Hematopoietic multipotent progenitor cell treated with erythropoietin and hydrocortisone succinate and interleukin-3 and kit ligand, for 4 days (in vitro differentiated cells): ENCODE data around the gene IBTK.
"Not testable (repeated sequence)": the region's sequence is repeated elsewhere in the genome, so short reads cannot be mapped to it uniquely, and the experiment has no call there.

ENCODE experiments used
- DNase-seq: peaks from one replicate; pipeline ENCODE4 v3.0.0-alpha.2; 2015

The IBTK gene, protein sequence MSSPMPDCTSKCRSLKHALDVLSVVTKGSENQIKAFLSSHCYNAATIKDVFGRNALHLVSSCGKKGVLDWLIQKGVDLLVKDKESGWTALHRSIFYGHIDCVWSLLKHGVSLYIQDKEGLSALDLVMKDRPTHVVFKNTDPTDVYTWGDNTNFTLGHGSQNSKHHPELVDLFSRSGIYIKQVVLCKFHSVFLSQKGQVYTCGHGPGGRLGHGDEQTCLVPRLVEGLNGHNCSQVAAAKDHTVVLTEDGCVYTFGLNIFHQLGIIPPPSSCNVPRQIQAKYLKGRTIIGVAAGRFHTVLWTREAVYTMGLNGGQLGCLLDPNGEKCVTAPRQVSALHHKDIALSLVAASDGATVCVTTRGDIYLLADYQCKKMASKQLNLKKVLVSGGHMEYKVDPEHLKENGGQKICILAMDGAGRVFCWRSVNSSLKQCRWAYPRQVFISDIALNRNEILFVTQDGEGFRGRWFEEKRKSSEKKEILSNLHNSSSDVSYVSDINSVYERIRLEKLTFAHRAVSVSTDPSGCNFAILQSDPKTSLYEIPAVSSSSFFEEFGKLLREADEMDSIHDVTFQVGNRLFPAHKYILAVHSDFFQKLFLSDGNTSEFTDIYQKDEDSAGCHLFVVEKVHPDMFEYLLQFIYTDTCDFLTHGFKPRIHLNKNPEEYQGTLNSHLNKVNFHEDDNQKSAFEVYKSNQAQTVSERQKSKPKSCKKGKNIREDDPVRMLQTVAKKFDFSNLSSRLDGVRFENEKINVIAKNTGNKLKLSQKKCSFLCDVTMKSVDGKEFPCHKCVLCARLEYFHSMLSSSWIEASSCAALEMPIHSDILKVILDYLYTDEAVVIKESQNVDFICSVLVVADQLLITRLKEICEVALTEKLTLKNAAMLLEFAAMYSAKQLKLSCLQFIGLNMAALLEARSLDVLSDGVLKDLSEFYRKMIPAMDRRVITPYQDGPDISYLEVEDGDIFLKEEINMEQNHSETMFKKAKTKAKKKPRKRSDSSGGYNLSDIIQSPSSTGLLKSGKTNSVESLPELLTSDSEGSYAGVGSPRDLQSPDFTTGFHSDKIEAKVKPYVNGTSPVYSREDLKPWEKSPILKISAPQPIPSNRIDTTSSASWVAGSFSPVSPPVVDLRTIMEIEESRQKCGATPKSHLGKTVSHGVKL (N-terminal part only)

GRCh38 chr6:82247505-82248272 lies at the start of gene IBTK:
Gene IBTK, minus strand, starts transcription at chr6:82247744. Its CDS starts 7,258 bp downstream, at chr6:82240486.
- DNase-seq: peak; percentile 96

- DNase-seq: no peak
Measured at GRCh38 chr6:82283771-82284410, 36.3 kb upstream of the IBTK start.

DNA sequence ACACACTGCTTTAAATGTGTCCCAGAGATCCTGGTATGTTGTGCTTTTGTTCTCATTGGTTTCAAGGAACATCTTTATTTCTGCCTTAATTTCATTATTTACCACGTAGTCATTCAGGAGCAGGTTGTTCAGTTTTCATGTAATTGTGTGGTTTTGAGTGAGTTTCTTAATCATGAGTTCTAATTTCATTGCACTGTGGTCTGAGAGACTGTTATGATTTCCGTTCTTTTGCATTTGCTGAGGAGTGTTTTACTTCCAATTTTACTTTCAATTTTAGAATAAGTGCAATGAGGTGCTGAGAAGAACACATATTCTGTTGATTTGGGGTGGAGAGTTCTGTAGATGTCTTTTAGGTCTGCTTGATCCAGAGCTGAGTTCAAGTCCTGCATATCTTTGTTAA lies 34.0 kb upstream of the IBTK start:
- not testable (repeated sequence) for DNase-seq

- DNase-seq: no peak
Measured at GRCh38 chr6:82277686-82278085, 30.1 kb upstream of the IBTK start.

DNA sequence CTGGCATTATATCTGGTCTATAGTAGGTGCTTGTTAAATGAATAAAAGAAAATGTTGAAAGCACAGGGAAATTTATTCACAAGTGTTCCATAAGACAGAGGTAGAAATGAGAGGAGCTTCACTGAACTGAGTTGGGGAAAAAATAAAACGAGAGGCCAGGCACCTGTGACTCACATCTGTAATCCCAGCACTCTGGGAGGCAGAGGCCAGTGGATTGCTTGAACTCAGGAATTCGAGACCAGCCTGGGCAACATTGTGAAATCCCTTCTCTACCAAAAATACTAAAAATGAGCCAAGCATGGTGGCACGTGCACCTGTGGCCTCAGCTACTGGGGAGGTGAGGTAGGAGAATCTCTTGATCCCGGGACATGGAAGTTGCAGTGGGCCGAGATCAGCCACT lies 28.1 kb upstream of the IBTK start:
- no peak for DNase-seq

DNA sequence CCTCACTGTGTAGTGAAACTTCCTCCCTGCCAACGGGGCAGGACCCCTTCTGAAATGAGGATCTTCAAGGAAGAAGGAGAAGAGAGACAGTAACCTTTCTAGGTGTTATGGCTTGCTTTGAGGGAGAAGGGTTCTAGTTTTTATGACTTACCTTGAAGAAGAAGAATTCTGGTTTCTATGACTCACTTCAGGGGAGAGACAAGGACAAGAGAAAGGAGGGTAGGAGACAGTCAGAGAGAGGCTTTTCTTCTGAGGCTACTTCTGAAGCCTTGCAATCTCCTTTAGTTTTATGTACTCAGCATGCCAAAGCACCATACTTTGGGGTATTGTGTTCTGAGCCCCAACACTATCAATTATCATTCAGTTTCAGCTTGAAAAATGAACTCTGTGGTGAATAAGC lies 25.8 kb upstream of the IBTK start:
- no peak for DNase-seq

DNA sequence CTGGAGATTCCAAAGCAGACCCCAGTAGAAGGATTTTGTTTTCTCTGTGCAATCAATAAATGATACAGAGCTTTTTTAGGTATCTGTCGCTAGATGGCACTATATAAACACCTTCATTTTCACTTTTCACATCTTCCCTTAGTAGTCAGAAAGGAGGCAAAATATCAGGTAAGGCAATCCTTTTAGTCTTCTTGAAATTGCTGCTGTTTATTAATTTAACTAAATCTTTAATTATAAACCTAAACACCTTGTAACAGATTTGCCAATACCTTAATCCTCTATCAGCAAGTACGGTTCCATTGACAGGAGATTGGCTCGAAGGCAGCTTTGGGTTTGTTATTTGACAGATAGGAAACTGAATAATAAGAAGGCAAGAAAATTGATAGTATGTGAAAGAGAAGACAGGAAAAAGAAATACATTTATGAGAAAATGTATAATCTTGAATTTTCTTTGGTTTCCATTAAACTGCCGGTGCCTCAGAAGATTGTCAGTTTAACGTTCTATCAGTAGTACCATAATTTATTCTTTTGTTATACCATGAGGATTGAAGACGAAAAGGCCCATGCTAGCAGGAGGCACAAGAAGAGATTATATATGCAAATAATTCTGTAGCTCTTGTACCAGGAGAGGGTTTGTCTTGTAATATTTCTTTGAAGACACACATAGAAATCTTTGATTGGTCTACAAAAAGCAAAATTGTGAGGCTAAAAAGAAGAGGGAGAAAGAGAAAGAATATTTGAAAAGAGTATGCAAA lies 23.5 kb upstream of the IBTK start:
- DNase-seq: peak; percentile 61

- DNase-seq: no peak
Measured at GRCh38 chr6:82268301-82268846, 20.8 kb upstream of the IBTK start.

- DNase-seq: no peak
Measured at GRCh38 chr6:82264824-82265223, 17.3 kb upstream of the IBTK start.

GRCh38 chr6:82264321-82264720 lies 16.8 kb upstream of the IBTK start:
- no peak for DNase-seq

DNA sequence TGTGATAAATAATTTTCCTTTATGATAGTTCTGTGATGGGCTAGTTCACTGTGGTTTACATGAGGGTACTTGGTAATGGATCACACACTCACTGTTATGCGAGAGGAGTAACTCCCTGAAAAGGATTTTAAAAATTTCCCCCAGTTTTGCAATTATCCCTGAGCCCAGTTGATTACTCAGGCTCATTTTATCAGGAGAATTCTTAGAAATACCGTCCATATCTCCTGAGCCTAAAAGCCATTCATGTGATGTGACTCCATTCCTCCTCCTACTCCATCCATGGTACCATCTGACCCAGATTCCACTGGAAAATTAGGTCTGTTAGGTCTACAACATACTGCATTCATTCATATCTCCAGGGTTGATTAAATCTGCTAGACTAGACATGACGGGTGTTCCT lies 16.4 kb upstream of the IBTK start:
- DNase-seq: no peak

GRCh38 chr6:82260997-82261732 lies 13.6 kb upstream of the IBTK start:
- no peak for DNase-seq

GRCh38 chr6:82259389-82259788 lies 11.8 kb upstream of the IBTK start:
- DNase-seq: peak; percentile 63

GRCh38 chr6:82257088-82257774 lies 9.7 kb upstream of the IBTK start:
- no peak for DNase-seq

GRCh38 chr6:82254722-82255121 lies 7.2 kb upstream of the IBTK start:
- DNase-seq: not testable (repeated sequence)

DNA sequence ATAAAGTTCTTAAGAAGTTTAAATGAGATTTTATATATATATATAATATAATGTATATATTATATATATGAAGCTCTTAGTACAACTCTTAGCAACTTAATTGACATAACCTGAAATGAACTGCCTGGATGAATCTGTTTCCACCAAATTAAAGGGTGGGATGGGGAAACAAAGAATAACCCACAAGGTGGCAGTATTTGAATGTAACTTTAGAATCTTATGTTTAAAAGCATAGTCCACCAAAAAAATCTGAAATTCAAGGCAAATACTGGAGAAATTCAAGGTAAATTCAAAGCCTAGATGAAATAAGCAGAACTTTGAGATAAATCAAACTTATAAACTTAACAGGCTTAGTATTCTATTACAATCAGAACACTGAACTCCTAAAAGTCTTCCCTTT lies 4.4 kb upstream of the IBTK start:
- DNase-seq: peak; percentile 71

DNA sequence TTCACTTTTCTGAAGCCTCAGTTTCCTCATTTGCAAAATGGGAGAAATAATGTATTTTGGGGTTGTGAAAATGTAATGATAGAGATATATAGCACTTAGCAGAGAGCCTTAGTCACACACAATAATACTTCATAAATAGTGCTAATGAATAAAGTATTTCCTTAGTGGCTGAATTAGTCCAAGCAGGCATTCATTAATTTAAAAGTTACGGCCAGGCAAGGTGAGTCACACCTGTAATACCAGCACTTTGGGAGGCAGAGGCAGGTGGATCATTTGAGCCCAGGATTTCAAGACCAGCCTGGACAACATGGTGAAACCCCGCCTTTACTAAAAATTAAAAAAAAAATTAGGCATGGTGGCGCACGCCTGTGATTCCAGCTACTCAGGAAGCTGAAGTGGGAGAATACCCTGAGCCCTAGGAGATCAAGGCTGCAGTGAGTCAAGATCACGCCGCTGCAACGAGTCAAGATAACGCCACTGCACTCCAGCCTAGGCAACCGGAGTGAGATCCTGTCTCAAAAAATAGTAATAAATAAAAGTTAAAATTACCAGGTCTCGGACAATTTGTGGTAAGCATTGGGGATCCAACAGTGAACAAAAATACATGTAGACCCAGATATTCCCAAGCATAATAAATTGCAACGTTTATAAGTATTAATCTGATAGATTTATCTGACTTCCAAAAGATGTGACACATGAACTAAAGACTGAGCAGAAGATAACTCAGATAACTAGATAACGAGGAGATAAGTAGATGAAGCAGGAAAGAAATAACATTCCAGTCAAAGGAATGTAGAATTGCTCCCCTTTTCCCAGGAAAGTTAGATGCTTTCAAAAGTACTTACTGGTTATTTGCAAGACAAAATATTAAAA lies 2.1 kb upstream of the IBTK start:
- DNase-seq: no peak

GRCh38 chr6:82248273-82248735 lies 760 bp upstream of the IBTK start:
- DNase-seq: peak; percentile 8
